ENCODE measurements around the gene CIDEB.

Gene CIDEB

DNA sequence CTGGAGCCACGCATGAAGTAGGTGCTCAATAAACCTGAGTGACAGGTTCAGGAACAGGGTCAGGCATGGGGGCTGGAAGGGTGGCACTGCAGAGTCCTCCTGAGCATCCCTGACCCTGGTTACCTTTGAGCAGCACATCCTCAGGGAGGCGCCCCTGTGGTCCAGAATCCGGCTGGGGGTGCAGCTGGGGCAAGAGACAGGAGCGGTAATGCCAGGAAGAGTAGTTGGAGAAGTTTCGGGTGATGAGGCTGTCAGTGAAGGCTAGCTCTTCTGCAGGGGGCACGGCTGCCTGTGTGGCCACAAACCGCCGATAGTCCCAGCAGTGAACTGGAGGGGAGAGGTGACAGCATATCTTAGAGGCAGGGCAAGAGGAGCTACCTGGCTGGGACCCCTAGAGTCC, 38.4 kb downstream of the CIDEB start:
- DNase-seq = no peak

DNA sequence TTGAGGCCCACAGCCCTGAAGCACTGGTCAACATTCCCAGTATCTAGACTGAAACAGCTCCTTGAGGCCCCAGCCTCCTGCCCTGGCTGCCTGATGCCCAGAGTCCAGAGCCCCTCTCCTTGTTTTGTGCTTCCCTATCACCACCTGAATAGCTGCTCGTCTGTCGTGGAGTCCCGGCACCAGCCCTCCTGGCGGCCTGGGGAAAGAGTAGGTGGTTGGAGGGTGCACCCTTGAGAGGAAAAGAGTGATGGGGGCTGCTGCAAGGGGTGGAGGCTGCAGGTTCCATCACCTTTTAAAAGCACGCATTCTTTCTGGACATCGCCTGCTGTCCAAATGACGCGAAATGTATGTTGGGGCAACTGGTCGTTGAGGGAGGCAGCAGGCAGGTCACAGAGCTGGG, 39.6 kb downstream of the CIDEB start:
- no peak for DNase-seq

DNA sequence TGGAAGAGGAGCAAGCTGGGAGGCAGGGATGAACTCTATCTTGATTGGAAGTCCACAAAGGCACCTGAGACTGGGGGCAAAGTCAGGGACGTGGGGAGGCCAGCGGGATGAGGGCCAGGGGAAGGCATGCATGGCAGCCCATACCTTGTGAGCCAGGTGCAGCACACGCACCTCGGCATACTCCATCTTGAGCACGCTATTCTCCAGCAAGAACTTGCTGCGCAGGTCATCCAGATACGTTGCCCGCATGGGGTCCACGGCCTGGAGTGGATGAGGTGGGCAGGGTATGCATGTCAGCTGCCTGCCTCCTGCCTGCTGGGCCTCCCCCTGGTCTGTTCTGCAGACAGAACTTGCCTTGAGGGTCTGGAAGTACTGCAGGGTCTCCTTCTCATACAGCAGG, 40.3 kb downstream of the CIDEB start:
- DNase-seq = no peak

- no peak for DNase-seq
Observed at GRCh38 chr14:24266344-24267244, 41.2 kb downstream of the CIDEB start.

- DNase-seq = no peak
Observed at GRCh38 chr14:24264298-24264697, 43.5 kb downstream of the CIDEB start.

DNA sequence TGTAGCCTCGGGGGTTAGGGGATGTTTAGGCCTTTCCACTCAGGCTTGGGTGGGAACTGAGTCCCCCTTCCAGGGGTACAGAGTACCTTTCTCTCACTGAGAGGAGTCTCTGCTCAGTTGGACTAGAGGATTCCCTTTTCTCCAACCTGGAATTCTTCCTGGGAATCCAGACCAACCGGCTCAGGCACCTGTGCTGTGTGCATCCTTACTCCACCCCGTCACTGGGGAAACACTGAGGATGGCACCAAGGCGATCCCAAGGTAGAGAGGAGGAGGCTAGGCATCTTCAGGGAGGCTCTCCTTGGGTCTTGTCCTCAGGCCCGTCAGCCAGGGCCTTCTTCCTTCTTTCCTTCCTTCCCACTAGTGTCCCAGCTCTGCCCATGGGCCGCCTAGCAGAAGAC, 43.9 kb downstream of the CIDEB start:
- DNase-seq = no peak

DNA sequence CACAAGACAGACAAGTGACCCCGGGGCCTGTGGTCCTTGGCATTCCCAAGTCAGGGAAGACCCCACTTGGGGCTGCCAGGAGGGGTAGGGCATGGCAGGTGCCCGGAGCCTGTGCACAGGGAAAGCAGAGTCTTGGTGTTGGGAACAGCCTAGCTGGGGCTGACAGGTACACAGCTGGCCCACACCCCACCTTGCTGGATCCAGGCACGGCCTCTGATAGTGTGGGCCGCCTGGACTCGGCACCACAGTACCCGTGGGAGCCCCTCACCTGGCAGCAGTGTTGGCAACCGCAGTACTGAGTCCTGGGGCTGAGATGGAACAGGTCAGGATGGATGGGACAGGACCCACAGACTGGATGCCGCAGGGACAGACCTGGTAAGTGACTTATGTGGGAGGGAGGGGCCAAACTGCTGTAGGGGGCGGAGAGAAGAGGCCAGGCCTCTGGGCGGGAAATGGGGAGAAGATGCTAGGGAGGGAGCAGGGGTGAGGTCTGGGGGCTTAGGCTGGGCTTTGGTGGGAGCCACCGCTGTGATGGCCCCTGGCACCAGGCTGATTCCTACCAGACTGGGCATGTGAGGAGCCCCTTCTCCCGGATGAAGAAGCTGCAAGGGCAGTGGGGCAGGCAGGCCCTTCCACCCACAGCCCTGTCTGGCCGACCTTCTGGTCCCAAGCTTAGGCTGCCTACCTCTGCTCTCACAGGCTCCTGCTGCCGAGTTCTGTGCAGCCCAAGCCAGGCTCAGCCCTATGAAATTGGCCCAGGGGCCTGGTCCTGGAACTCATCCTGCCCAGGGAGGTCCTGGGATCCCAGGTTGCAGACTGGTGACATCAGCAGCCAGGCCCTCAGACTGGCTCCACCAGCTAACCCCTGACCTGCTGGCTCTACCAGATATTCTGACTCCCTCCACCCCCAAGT, 44.7 kb downstream of the CIDEB start, which contains the start of gene TGM1:
TSS of gene TGM1 (minus strand) at position 357 of the 913 bp plus-strand sequence. CDS start 825 bp downstream, outside the sequence.
- no peak for DNase-seq

GRCh38 chr14:24261969-24262327, 45.8 kb downstream of the CIDEB start:
- no peak for DNase-seq

- DNase-seq = no peak
Observed at GRCh38 chr14:24261256-24261968, 46.4 kb downstream of the CIDEB start.

DNA sequence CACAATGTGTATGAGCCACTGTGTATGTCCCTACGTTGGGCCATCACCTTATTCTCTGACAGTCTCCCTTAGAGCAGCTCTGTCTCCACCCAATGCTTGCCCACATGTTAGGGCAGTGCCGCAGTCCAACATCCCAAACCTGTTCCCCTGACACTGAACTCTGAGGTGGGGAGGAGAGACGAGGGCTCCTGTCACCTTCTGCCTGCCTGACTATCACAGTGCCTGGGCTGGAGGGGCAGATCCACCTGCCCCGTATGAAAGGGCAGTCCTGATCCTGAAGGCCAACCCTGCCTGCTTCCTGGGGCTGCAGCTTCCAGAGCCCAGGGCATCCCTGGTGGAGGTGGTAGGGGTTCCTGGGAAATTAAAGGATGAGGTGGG, 47.0 kb downstream of the CIDEB start:
- no peak for DNase-seq

- no peak for DNase-seq
Observed at GRCh38 chr14:24260026-24260779, 47.6 kb downstream of the CIDEB start.

GRCh38 chr14:24259282-24260025, 48.3 kb downstream of the CIDEB start:
- DNase-seq = no peak

DNA sequence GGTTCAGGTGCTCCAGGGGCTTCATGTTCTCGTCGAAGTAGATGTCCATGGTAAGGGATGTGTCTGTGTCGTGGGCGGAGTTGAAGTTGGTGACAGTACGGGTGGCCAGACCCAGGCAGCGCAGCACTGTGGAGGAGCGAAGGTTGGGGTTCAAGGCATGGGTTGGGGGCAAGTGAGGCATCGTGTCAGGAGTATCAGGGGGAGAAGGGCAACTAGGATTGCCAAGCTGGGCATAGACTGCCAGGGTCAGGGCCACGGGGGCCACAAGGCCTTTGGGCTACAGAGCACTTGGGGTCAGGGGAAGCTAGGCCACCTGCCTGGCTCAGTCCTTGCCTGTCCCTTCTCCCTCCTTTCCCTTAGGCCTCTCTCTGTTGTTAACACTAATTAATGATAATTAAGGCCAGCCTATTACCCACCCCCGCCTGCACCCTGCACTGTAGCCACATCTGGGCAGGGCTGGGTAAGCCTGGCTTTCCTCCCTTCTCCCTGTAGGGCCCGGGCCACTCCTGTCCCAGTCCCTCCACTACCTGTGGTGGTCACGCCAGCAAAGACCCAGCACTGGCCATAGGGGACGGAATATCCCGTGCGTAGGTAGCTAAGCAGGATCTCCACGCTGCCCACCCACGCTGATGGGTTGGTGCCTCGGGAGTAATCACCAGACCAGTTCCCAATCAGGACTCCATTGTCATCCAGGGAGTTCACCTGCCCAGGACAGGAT, 49.1 kb downstream of the CIDEB start:
- DNase-seq = no peak

DNA sequence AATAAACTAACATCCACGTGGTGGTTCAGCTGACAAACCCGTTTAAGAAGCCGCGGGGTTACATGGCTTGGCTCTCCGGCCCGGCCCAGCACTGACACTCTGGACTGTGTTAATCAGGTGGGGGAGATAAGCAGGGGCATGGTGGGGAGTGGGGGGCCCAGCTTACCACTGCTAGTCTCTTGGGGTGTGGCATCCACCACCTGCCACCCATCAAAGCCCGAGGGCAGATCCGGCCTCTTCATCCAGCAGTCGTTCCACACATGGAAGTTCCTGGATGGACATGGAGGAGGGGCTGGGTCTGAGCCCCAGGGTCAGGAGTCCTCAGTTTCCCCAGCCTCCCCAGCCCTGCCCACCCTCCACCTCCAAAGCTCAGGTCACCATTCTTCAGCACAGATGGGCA, 49.7 kb downstream of the CIDEB start:
- no peak for DNase-seq

GRCh38 chr14:24256960-24257359, 50.8 kb downstream of the CIDEB start:
- no peak for DNase-seq

DNA sequence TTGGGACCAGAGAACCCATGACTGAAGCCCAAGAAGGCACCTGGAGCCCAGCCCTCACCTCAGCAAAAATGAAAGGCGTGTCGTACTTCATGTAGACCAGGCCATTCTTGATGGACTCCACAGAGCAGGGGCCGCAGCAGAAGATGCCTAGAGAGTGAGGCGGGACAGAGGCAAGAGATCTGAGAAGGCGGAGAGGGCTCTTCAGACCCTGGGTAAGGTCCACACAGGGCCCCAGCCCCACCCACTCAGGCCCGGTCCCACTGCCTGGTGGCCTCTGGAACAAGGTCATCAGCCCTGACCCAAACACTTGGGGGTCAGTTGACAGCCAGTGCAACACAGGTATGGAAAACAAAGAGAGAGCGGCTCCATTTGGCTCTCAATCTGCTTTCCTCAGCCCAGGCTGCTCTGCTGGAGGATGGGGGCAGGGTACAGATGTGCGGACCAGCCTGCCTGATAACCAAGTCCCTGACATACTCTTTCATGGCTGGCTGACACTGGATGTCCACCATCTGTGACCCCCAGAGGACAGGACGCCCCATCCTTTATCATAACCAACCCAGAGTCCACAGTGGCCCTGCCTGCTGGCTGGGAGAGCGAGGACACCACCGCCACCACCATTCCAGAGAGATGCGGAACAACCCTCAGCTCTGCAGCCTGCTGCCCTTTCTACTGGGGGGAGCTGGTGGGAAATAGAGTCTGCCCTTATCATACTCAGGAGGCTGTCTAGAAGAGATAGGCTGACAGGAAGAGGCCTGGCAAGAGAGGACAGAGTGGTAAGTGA, 51.7 kb downstream of the CIDEB start:
- no peak for DNase-seq

- no peak for DNase-seq
Observed at GRCh38 chr14:24255438-24255837, 52.3 kb downstream of the CIDEB start.
